Activated naive CD8-positive, alpha-beta T cell treated with anti-CD3 and anti-CD28 coated beads, Interleukin-2, amount 50 U/mL, for 24 hours (primary cell): Measurements from ENCODE around the gene GPR42.
"Not testable (repeated sequence)": the region's sequence is repeated elsewhere in the genome, so short reads cannot be mapped to it uniquely, and the experiment has no call there.

Source experiments
- ATAC-seq: fragments of 150-1000 bp; cut with Tn5 transposase; one replicate; pipeline ENCODE4 v1.10.0; 2021
- DNase-seq: peaks from one replicate; pipeline ENCODE4 v3.0.0; 2021
- H3K27ac Mint-ChIP-seq: one replicate; pipeline ENCODE4 v1.8.0; 2021; ENCODE audit warnings: mild to moderate bottlenecking, mixed read lengths
- H3K27me3 Mint-ChIP-seq: one replicate; pipeline ENCODE4 v1.8.0; 2021; ENCODE audit warnings: mixed read lengths
- H3K36me3 Mint-ChIP-seq: one replicate; pipeline ENCODE4 v1.8.0; 2021; ENCODE audit warnings: low read depth, mixed read lengths
- H3K4me1 Mint-ChIP-seq: one replicate; pipeline ENCODE4 v1.8.0; 2021; ENCODE audit warnings: mixed read lengths
- H3K4me3 Mint-ChIP-seq: one replicate; pipeline ENCODE4 v1.8.0; 2021; ENCODE audit warnings: mild to moderate bottlenecking, moderate library complexity, mixed read lengths
- H3K9me3 Mint-ChIP-seq: one replicate; pipeline ENCODE4 v1.8.0; 2021; ENCODE audit warnings: mixed read lengths

The GPR42 gene

GRCh38 chr19:35352448-35353304 lies 18.2 kb upstream of the GPR42 start:
- H3K36me3 Mint-ChIP-seq = no peaks in the 10 kb centered on the region
- DNase-seq (peak; percentile 80), ATAC-seq (peak; percentile 64)
- no peaks in the 10 kb centered on the region for H3K9me3 Mint-ChIP-seq
- H3K27ac Mint-ChIP-seq = no peak overlapping the region
- no peak overlapping the region for H3K4me3 Mint-ChIP-seq
- peaks cover 4% of the 10 kb centered on the region for H3K27me3 Mint-ChIP-seq
- peaks cover 36% of the 10 kb centered on the region for H3K4me1 Mint-ChIP-seq

GRCh38 chr19:35353635-35354034 lies 17.2 kb upstream of the GPR42 start:
- no peaks in the 10 kb centered on the region for H3K9me3 Mint-ChIP-seq
- H3K27me3 Mint-ChIP-seq = peaks cover 4% of the 10 kb centered on the region
- no peak overlapping the region for H3K4me3 Mint-ChIP-seq
- no peak overlapping the region for H3K27ac Mint-ChIP-seq
- peaks cover 34% of the 10 kb centered on the region for H3K4me1 Mint-ChIP-seq
- ATAC-seq = no peak
- no peak for DNase-seq
- H3K36me3 Mint-ChIP-seq = no peaks in the 10 kb centered on the region

- H3K4me1 Mint-ChIP-seq = peaks cover 25% of the 10 kb centered on the region
- H3K9me3 Mint-ChIP-seq = no peaks in the 10 kb centered on the region
- H3K27me3 Mint-ChIP-seq = peaks cover 4% of the 10 kb centered on the region
- no peaks in the 10 kb centered on the region for H3K36me3 Mint-ChIP-seq
- DNase-seq (no peak), ATAC-seq (no peak)
- no peak overlapping the region for H3K4me3 Mint-ChIP-seq
- no peak overlapping the region for H3K27ac Mint-ChIP-seq
These were observed 16.0 kb upstream of the GPR42 start for GRCh38 chr19:35354898-35355297.

GRCh38 chr19:35355791-35356460 lies 14.9 kb upstream of the GPR42 start:
- Mint-ChIP-seq H3K4me3 (no peak overlapping the region), H3K36me3 (no peaks in the 10 kb centered on the region), H3K9me3 (no peaks in the 10 kb centered on the region), H3K27ac (no peak overlapping the region), H3K27me3 (peaks cover 4% of the 10 kb centered on the region), H3K4me1 (peaks cover 25% of the 10 kb centered on the region)
- ATAC-seq (no peak), DNase-seq (no peak)

- H3K4me1 Mint-ChIP-seq = peaks cover 19% of the 10 kb centered on the region
- H3K4me3 Mint-ChIP-seq = peak within 1 kb of the TSS; percentile 45
- peaks cover 4% of the 10 kb centered on the region for H3K27me3 Mint-ChIP-seq
- H3K36me3 Mint-ChIP-seq = no peaks in the 10 kb centered on the region
- peak within 1 kb of the TSS; percentile 78 for H3K27ac Mint-ChIP-seq
- peak; percentile 53 for ATAC-seq
- no peaks in the 10 kb centered on the region for H3K9me3 Mint-ChIP-seq
- no peak for DNase-seq
These were observed 12.8 kb upstream of the GPR42 start, which contains the start of gene FFAR3 for GRCh38 chr19:35357867-35358573. Gene FFAR3, plus strand, starts transcription at chr19:35358460. Its CDS starts 431 bp downstream, at chr19:35358891.

GRCh38 chr19:35358834-35359233 lies 12.0 kb upstream of the GPR42 start:
- ATAC-seq, DNase-seq, H3K27me3 Mint-ChIP-seq, H3K4me3 Mint-ChIP-seq, H3K9me3 Mint-ChIP-seq, H3K36me3 Mint-ChIP-seq, H3K27ac Mint-ChIP-seq: not testable (repeated sequence)
- peaks cover 15% of the 10 kb centered on the region for H3K4me1 Mint-ChIP-seq

GRCh38 chr19:35359395-35359794 lies 11.5 kb upstream of the GPR42 start:
- H3K27ac Mint-ChIP-seq, H3K9me3 Mint-ChIP-seq, H3K4me3 Mint-ChIP-seq, H3K27me3 Mint-ChIP-seq, H3K36me3 Mint-ChIP-seq, ATAC-seq, DNase-seq: not testable (repeated sequence)
- peaks cover 15% of the 10 kb centered on the region for H3K4me1 Mint-ChIP-seq

GRCh38 chr19:35360081-35360480 lies 10.8 kb upstream of the GPR42 start:
- H3K27me3 Mint-ChIP-seq, DNase-seq, H3K9me3 Mint-ChIP-seq, H3K4me3 Mint-ChIP-seq, H3K36me3 Mint-ChIP-seq, H3K27ac Mint-ChIP-seq, ATAC-seq: not testable (repeated sequence)
- peaks cover 13% of the 10 kb centered on the region for H3K4me1 Mint-ChIP-seq

GRCh38 chr19:35360880-35361420 lies 9.9 kb upstream of the GPR42 start:
- Mint-ChIP-seq H3K4me1 (peaks cover 13% of the 10 kb centered on the region), H3K4me3 (no peak overlapping the region), H3K36me3 (no peaks in the 10 kb centered on the region), H3K9me3 (no peaks in the 10 kb centered on the region), H3K27me3 (peaks cover 6% of the 10 kb centered on the region), H3K27ac (no peak overlapping the region)
- DNase-seq (no peak), ATAC-seq (no peak)

GRCh38 chr19:35362261-35363000 lies 8.4 kb upstream of the GPR42 start:
- no peak overlapping the region for H3K4me3 Mint-ChIP-seq
- ATAC-seq (no peak), DNase-seq (no peak)
- H3K4me1 Mint-ChIP-seq = peaks cover 10% of the 10 kb centered on the region
- peaks cover 6% of the 10 kb centered on the region for H3K27me3 Mint-ChIP-seq
- no peak overlapping the region for H3K27ac Mint-ChIP-seq
- no peaks in the 10 kb centered on the region for H3K9me3 Mint-ChIP-seq
- no peaks in the 10 kb centered on the region for H3K36me3 Mint-ChIP-seq

- Mint-ChIP-seq H3K4me1 (peaks cover 4% of the 10 kb centered on the region), H3K27me3 (peaks cover 8% of the 10 kb centered on the region), H3K9me3 (no peaks in the 10 kb centered on the region), H3K4me3 (no peak overlapping the region), H3K27ac (no peak overlapping the region), H3K36me3 (no peaks in the 10 kb centered on the region)
- no peak for DNase-seq
- no peak for ATAC-seq
These were observed 7.8 kb upstream of the GPR42 start for GRCh38 chr19:35363001-35363590.

GRCh38 chr19:35363711-35364425 lies 7.0 kb upstream of the GPR42 start:
- Mint-ChIP-seq H3K4me3 (no peak overlapping the region), H3K9me3 (no peaks in the 10 kb centered on the region), H3K36me3 (no peaks in the 10 kb centered on the region), H3K4me1 (no peaks in the 10 kb centered on the region), H3K27me3 (peaks cover 10% of the 10 kb centered on the region), H3K27ac (no peak overlapping the region)
- DNase-seq (no peak), ATAC-seq (no peak)

- Mint-ChIP-seq H3K4me1 (no peaks in the 10 kb centered on the region), H3K36me3 (no peaks in the 10 kb centered on the region), H3K27ac (no peak overlapping the region), H3K27me3 (peaks cover 10% of the 10 kb centered on the region), H3K4me3 (no peak overlapping the region), H3K9me3 (no peaks in the 10 kb centered on the region)
- no peak for ATAC-seq
- no peak for DNase-seq
These were observed 5.6 kb upstream of the GPR42 start for GRCh38 chr19:35365303-35365702.
